ACC112 (cell line): ENCODE results near the gene EPOP.
A peak's percentile ranks its signal among the peaks of the same experiment; 100 is the strongest.

Experiments
- H2AFZ ChIP-seq: fragments of 200-600 bp; sonication (generic); one replicate; pipeline ENCODE4 v1.6.0; 2017; ENCODE audit warnings: antibody characterized with exemption, low read length; ENCODE audit not compliant: unreplicated experiment
- H3K27ac ChIP-seq: fragments of 200-600 bp; sonication (generic); 2 replicates; pipeline ENCODE4 v1.5.1; 2014; ENCODE audit warnings: low read depth, mild to moderate bottlenecking, antibody characterized with exemption, low read length, moderate library complexity
- H3K27me3 ChIP-seq: fragments of 200-600 bp; sonication (generic); 2 replicates; pipeline ENCODE4 v1.6.1; 2014; ENCODE audit warnings: mild to moderate bottlenecking, antibody characterized with exemption, low read length, moderate library complexity, mixed read lengths; ENCODE audit not compliant: insufficient read depth
- H3K36me3 ChIP-seq: fragments of 200-600 bp; sonication (generic); 2 replicates; pipeline ENCODE4 v1.6.1; 2016; ENCODE audit warnings: mild to moderate bottlenecking, antibody characterized with exemption, low read length, moderate library complexity, mixed read lengths; ENCODE audit not compliant: insufficient read depth
- H3K4me1 ChIP-seq: fragments of 200-600 bp; sonication (generic); one replicate; pipeline ENCODE4 v1.6.1; 2016; ENCODE audit warnings: low read length, mixed read lengths; ENCODE audit not compliant: insufficient read depth, unreplicated experiment, control insufficient read depth
- H3K4me3 ChIP-seq: fragments of 200-600 bp; sonication (generic); 2 replicates; pipeline ENCODE4 v1.5.1; 2014; ENCODE audit warnings: mild to moderate bottlenecking, low read depth, low read length
- H3K79me2 ChIP-seq: fragments of 200-600 bp; sonication (generic); one replicate; pipeline ENCODE4 v1.6.0; 2016; ENCODE audit warnings: low read length; ENCODE audit not compliant: control insufficient read depth, unreplicated experiment, insufficient read depth

EPOP gene

GRCh38 chr17:38705523-38705802 is 30.7 kb upstream of the EPOP start:
- Histone ChIP-seq H3K36me3 (0 out of 2 replicates have a peak, but pooled peaks cover 6% of the 10 kb centered on the region), H3K4me1 (peaks cover 13% of the 10 kb centered on the region), H2AFZ (peak overlapping the region; percentile 15), H3K27ac (no peak overlapping the region), H3K4me3 (peak overlapping the region; percentile 97), H3K79me2 (peaks cover 29% of the 10 kb centered on the region), H3K27me3 (no peaks in the 10 kb centered on the region)

- Histone ChIP-seq H3K4me3 (peak within 1 kb of the TSS; percentile 97), H3K36me3 (0 out of 2 replicates have a peak, but pooled peaks cover 6% of the 10 kb centered on the region), H3K4me1 (peaks cover 13% of the 10 kb centered on the region), H3K79me2 (peaks cover 29% of the 10 kb centered on the region), H3K27ac (peak within 1 kb of the TSS; percentile 70), H3K27me3 (no peaks in the 10 kb centered on the region), H2AFZ (peak within 1 kb of the TSS; percentile 54)
Observed at GRCh38 chr17:38704606-38705522, 30.1 kb upstream of the EPOP start, which contains the start of gene MLLT6. Gene MLLT6, plus strand, starts transcription at chr17:38705273. Its CDS starts 360 bp downstream, at chr17:38705633.

GRCh38 chr17:38703742-38704605 is 29.2 kb upstream of the EPOP start:
- H3K27me3 ChIP-seq: no peaks in the 10 kb centered on the region

GRCh38 chr17:38702916-38703741 is 28.4 kb upstream of the EPOP start:
- Histone ChIP-seq H2AFZ (peak overlapping the region; percentile 44), H3K4me1 (peaks cover 13% of the 10 kb centered on the region), H3K27me3 (no peaks in the 10 kb centered on the region), H3K27ac (peak overlapping the region; percentile 81), H3K79me2 (peaks cover 29% of the 10 kb centered on the region), H3K36me3 (no peaks in the 10 kb centered on the region), H3K4me3 (peak overlapping the region; percentile 82)

More at GRCh38 chr17:38703742-38704605, 29.2 kb upstream of the EPOP start:
- H3K4me3 ChIP-seq: peak overlapping the region; percentile 82
- peak overlapping the region; percentile 54 for H2AFZ ChIP-seq
- peaks cover 13% of the 10 kb centered on the region for H3K4me1 ChIP-seq
- peak overlapping the region; percentile 70 for H3K27ac ChIP-seq
- no peaks in the 10 kb centered on the region for H3K36me3 ChIP-seq
- H3K79me2 ChIP-seq: peaks cover 29% of the 10 kb centered on the region

- Histone ChIP-seq H3K27me3 (no peaks in the 10 kb centered on the region), H2AFZ (peak overlapping the region; percentile 80), H3K36me3 (no peaks in the 10 kb centered on the region), H3K4me1 (peaks cover 13% of the 10 kb centered on the region), H3K27ac (peak overlapping the region; percentile 81), H3K4me3 (peak overlapping the region; percentile 82), H3K79me2 (peaks cover 26% of the 10 kb centered on the region)
Observed at GRCh38 chr17:38702166-38702915, 27.6 kb upstream of the EPOP start.

GRCh38 chr17:38701504-38702165 is 26.9 kb upstream of the EPOP start:
- H3K27me3 ChIP-seq: no peaks in the 10 kb centered on the region
- H3K27ac ChIP-seq: peak overlapping the region; percentile 71

GRCh38 chr17:38698760-38699159 is 24.0 kb upstream of the EPOP start:
- no peaks in the 10 kb centered on the region for H3K79me2 ChIP-seq
- no peaks in the 10 kb centered on the region for H3K36me3 ChIP-seq
- H3K27me3 ChIP-seq: no peaks in the 10 kb centered on the region
- no peak overlapping the region for H3K4me3 ChIP-seq
- peaks cover 20% of the 10 kb centered on the region for H3K4me1 ChIP-seq
- no peak overlapping the region for H3K27ac ChIP-seq
- no peak overlapping the region for H2AFZ ChIP-seq

More at GRCh38 chr17:38701504-38702165, 26.9 kb upstream of the EPOP start:
- peaks cover 19% of the 10 kb centered on the region for H3K79me2 ChIP-seq
- peak overlapping the region; percentile 82 for H3K4me3 ChIP-seq
- no peaks in the 10 kb centered on the region for H3K36me3 ChIP-seq
- peak overlapping the region; percentile 80 for H2AFZ ChIP-seq
- H3K4me1 ChIP-seq: peaks cover 13% of the 10 kb centered on the region

GRCh38 chr17:38697061-38697820 is 22.5 kb upstream of the EPOP start:
- Histone ChIP-seq H3K27me3 (no peaks in the 10 kb centered on the region), H3K36me3 (no peaks in the 10 kb centered on the region), H3K27ac (no peak overlapping the region), H3K4me3 (no peak overlapping the region), H2AFZ (no peak overlapping the region), H3K4me1 (peaks cover 21% of the 10 kb centered on the region), H3K79me2 (no peaks in the 10 kb centered on the region)
